HCT116 (cell line): ENCODE data around the gene IL1RAPL2. TPM values are rescaled to one million over a fixed set of nuclear protein-coding genes. Genes with fewer than 3 reads are reported as not detected.

Source experiments
- ATAC-seq: fragments of 200-7000 bp; cut with Tn5 transposase; 2 replicates; pipeline ENCODE4 v1.9.1; 2020; ENCODE audit warnings: mild to moderate bottlenecking, moderate library complexity
- BruUV-seq: library from RNA; stranded (reverse); fragments of 400-500 nt; replicated peaks from 2 replicates; lab custom pipeline; 2021; lab: Mats Ljungman, UMichigan
- CTCF ChIA-PET: fragments of 300-600 bp; sonication (Branson Sonifier 250); formaldehyde crosslinking; loops from one replicate; lab custom pipeline; 2021; ENCODE audit warnings: antibody characterized with exemption; lab: Charles Lee
- POLR2A ChIA-PET: fragments of 300-600, 350-600 bp; sonication (Branson Sonifier 250); formaldehyde crosslinking; loops from one replicate; lab custom pipeline; 2021; ENCODE audit warnings: antibody characterized with exemption; lab: Charles Lee
- RAD21 ChIA-PET, 2 experiments: fragments of 300-600 bp; sonication (Branson Sonifier 250); formaldehyde crosslinking; loops; one replicate each; lab custom pipeline; 2023; ENCODE audit warnings: low total read pairs in 2 of 2; ENCODE audit not compliant: uncharacterized antibody in 2 of 2, unreplicated experiment in 2 of 2, low non-redundant PET in 1 of 2; lab: Charles Lee
- DNase-seq: peaks from one replicate; pipeline ENCODE4 v3.0.0-alpha.2; 2010; ENCODE audit warnings: low read depth, low spot score
- H2AFZ ChIP-seq: fragments of 200-600 bp; shearing (Covaris generic), sonication (generic); 2 replicates; pipeline ENCODE4 v1.6.1; 2017; ENCODE audit warnings: low read depth, mixed run types, mixed read lengths, antibody characterized with exemption, low read length; ENCODE audit not compliant: poor library complexity, severe bottlenecking
- H3K27ac ChIP-seq: 2 replicates; pipeline ENCODE4 v1.5.1; 2012; ENCODE audit warnings: low read depth, low read length
- H3K27me3 ChIP-seq: fragments of 200-600 bp; sonication (generic); 2 replicates; pipeline ENCODE4 v1.6.1; 2016; ENCODE audit warnings: mixed run types, low read length, mixed read lengths; ENCODE audit not compliant: insufficient read depth
- H3K36me3 ChIP-seq, 2 experiments: fragments of 200-500 bp in 1 of 2; fragments of 200-600 bp in 1 of 2; sonication (Bioruptor generic) in 1 of 2; sonication (generic) in 1 of 2; 2 replicates each; pipeline versions ENCODE4 v1.5.1 to v1.6.1; 2014 to 2016; ENCODE audit warnings: low read length in 2 of 2, inconsistent platforms in 1 of 2, mixed read lengths in 1 of 2, mixed run types in 1 of 2; ENCODE audit not compliant: insufficient read depth in 2 of 2, control insufficient read depth in 1 of 2
- H3K4me1 ChIP-seq, 2 experiments: fragments of 200-600 bp in 1 of 2; sonication (generic) in 1 of 2; 2 replicates each; pipeline versions ENCODE4 v1.5.1 to v1.6.1; 2012 to 2017; ENCODE audit warnings: low read length in 2 of 2, inconsistent platforms in 1 of 2, mild to moderate bottlenecking in 1 of 2, mixed read lengths in 1 of 2, mixed run types in 1 of 2, moderate library complexity in 1 of 2; ENCODE audit not compliant: insufficient read depth in 2 of 2, control insufficient read depth in 1 of 2
- H3K4me2 ChIP-seq: fragments of 200-600 bp; sonication (generic); 2 replicates; pipeline ENCODE4 v1.6.1; 2017; ENCODE audit warnings: mixed run types, low read length, mixed read lengths
- H3K4me3 ChIP-seq, 2 experiments: fragments of 200-600 bp in 1 of 2; sonication (generic) in 1 of 2; replicated peaks in 1 of 2; 2 replicates each; pipeline ENCODE4 v1.5.1; 2011 to 2016; ENCODE audit warnings: low read length in 2 of 2, control low read depth in 1 of 2, low read depth in 1 of 2, mild to moderate bottlenecking in 1 of 2, mixed read lengths in 1 of 2, mixed run types in 1 of 2
- H3K79me2 ChIP-seq: fragments of 200-600 bp; sonication (generic); 2 replicates; pipeline ENCODE4 v1.6.1; 2017; ENCODE audit warnings: mild to moderate bottlenecking, mixed run types, low read length, moderate library complexity, mixed read lengths; ENCODE audit not compliant: insufficient read depth
- H3K9ac ChIP-seq: fragments of 200-600 bp; sonication (generic); 2 replicates; pipeline ENCODE4 v1.6.1; 2016; ENCODE audit warnings: low read length, mixed read lengths
- H3K9me2 ChIP-seq: fragments of 200-600 bp; sonication (generic), shearing (Covaris generic); 2 replicates; pipeline ENCODE4 v1.6.1; 2017; ENCODE audit warnings: mixed run types, mild to moderate bottlenecking, moderate library complexity; ENCODE audit not compliant: insufficient read depth
- H3K9me3 ChIP-seq, 2 experiments: fragments of 200-500 bp in 1 of 2; fragments of 200-600 bp in 1 of 2; sonication (Bioruptor generic) in 1 of 2; sonication (generic) in 1 of 2; 2 replicates each; pipeline ENCODE4 v1.6.1; 2014 to 2017; ENCODE audit warnings: low read length in 2 of 2, mixed read lengths in 2 of 2, inconsistent platforms in 1 of 2, low read depth in 1 of 2, mild to moderate bottlenecking in 1 of 2, mixed run types in 1 of 2, moderate library complexity in 1 of 2; ENCODE audit not compliant: control insufficient read depth in 1 of 2, insufficient read depth in 1 of 2
- H4K20me1 ChIP-seq: fragments of 200-600 bp; sonication (generic), shearing (Covaris generic); 2 replicates; pipeline ENCODE4 v1.6.1; 2017; ENCODE audit warnings: mixed run types, mild to moderate bottlenecking, moderate library complexity; ENCODE audit not compliant: insufficient read depth
- EZH2phosphoT487 ChIP-seq: fragments of 200-600 bp; IDR thresholded peaks from 2 replicates; pipeline ENCODE4 v1.6.1; 2018; ENCODE audit warnings: antibody characterized with exemption, borderline replicate concordance
- FOSL1 ChIP-seq: IDR thresholded peaks from 2 replicates; pipeline ENCODE4 v1.6.1; 2012; ENCODE audit warnings: low read depth
- REST ChIP-seq: IDR thresholded peaks from 2 replicates; pipeline ENCODE4 v1.6.1; 2012; ENCODE audit warnings: low read depth
- SIN3A ChIP-seq: IDR thresholded peaks from 2 replicates; pipeline ENCODE4 v1.6.1; 2012; ENCODE audit warnings: low read depth
- ZBTB33 ChIP-seq: IDR thresholded peaks from 2 replicates; pipeline ENCODE4 v1.6.1; 2011; ENCODE audit warnings: mild to moderate bottlenecking, low read length, moderate library complexity; ENCODE audit not compliant: insufficient replicate concordance; ENCODE audit errors: extremely low read depth
- intact Hi-C: fragments of 100-400 bp; cut with micrococcal nuclease; formaldehyde crosslinking; loops from 2 replicates; pipeline ENCODE4 v1.10.0; 2022
- total RNA-seq: library from RNA; stranded (reverse); gene quantifications from one replicate; pipeline ENCODE4 v1.2.1, GENCODE V29; 2021; ENCODE audit not compliant: unreplicated experiment
- TF ChIP-seq, protein P1 (sequence below), 3 experiments: fragments of 200-600 bp in 1 of 3; sonication (generic) in 1 of 3; IDR thresholded peaks in 2 of 3; conservative IDR thresholded peaks in 1 of 3; 2 replicates each; pipeline ENCODE4 v1.5.1; 2012 to 2017; ENCODE audit warnings: low read depth in 2 of 3, low read length in 2 of 3, antibody characterized with exemption in 1 of 3, borderline replicate concordance in 1 of 3, control low read depth in 1 of 3, mild to moderate bottlenecking in 1 of 3, mixed read lengths in 1 of 3, mixed run types in 1 of 3, moderate library complexity in 1 of 3; ENCODE audit not compliant: insufficient read depth in 1 of 3

IL1RAPL2 gene
- total RNA-seq, 1 experiment from 2014 or later = not detected

GRCh38 chrX:105759598-105759997, 1193.6 kb downstream of the IL1RAPL2 start:
- no peaks in the 10 kb centered on the region for H3K36me3 ChIP-seq
- H3K27me3 ChIP-seq = no peaks in the 10 kb centered on the region
- no peaks in the 10 kb centered on the region for H3K4me1 ChIP-seq
- CTCF ChIA-PET = no interaction called here
- no peak overlapping the region for H3K27ac ChIP-seq
- POLR2A ChIA-PET = no interaction called here
- BruUV-seq = no TSS peak
- intact Hi-C loops = no loop called here
- no peaks in the 10 kb centered on the region for H3K79me2 ChIP-seq
- RAD21 ChIA-PET = no interaction called here
- H2AFZ ChIP-seq = no peak overlapping the region
- no peaks in the 10 kb centered on the region for H3K9me3 ChIP-seq
- H4K20me1 ChIP-seq = no peaks in the 10 kb centered on the region
- no peak overlapping the region for H3K4me3 ChIP-seq
- TF ChIP-seq ZBTB33 (no peak), REST (no peak), EZH2phosphoT487 (no peak), SIN3A (no peak), FOSL1 (no peak)
- TF ChIP-seq, protein P1, sequence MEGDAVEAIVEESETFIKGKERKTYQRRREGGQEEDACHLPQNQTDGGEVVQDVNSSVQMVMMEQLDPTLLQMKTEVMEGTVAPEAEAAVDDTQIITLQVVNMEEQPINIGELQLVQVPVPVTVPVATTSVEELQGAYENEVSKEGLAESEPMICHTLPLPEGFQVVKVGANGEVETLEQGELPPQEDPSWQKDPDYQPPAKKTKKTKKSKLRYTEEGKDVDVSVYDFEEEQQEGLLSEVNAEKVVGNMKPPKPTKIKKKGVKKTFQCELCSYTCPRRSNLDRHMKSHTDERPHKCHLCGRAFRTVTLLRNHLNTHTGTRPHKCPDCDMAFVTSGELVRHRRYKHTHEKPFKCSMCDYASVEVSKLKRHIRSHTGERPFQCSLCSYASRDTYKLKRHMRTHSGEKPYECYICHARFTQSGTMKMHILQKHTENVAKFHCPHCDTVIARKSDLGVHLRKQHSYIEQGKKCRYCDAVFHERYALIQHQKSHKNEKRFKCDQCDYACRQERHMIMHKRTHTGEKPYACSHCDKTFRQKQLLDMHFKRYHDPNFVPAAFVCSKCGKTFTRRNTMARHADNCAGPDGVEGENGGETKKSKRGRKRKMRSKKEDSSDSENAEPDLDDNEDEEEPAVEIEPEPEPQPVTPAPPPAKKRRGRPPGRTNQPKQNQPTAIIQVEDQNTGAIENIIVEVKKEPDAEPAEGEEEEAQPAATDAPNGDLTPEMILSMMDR (IDR thresholded peaks at IDR 0.05 in 2 of 3, conservative IDR thresholded peaks at IDR 0.05 in 1 of 3; ENCODE audit: borderline replicate concordance in 1 of 3, insufficient read depth in 1 of 3, low read depth in 2 of 3, low read length in 2 of 3) = no peak
- DNase-seq (no peak), ATAC-seq (no peak)
- H3K4me2 ChIP-seq = no peak overlapping the region
- H3K9ac ChIP-seq = no peak overlapping the region
- H3K9me2 ChIP-seq = no peaks in the 10 kb centered on the region
